MM.1S (cell line): ENCODE results near the gene SLC35A1.
"Not testable (repeated sequence)": the region's sequence is repeated elsewhere in the genome, so short reads cannot be mapped to it uniquely, and the experiment has no call there.

Source experiments
- DNase-seq: peaks from one replicate; pipeline ENCODE4 v3.0.0-alpha.2; 2015
- H2AFZ ChIP-seq: fragments of 300-600 bp; sonication (generic); 2 replicates; pipeline ENCODE4 v1.6.0; 2016; ENCODE audit warnings: antibody characterized with exemption, low read length
- H3F3A ChIP-seq: fragments of 300-600 bp; sonication (generic); 2 replicates; pipeline ENCODE4 v1.6.1; 2016; ENCODE audit warnings: mild to moderate bottlenecking, antibody characterized with exemption, low read length, moderate library complexity, mixed read lengths; ENCODE audit not compliant: insufficient read depth
- H3K27ac ChIP-seq: fragments of 300-600 bp; sonication (generic); 2 replicates; pipeline ENCODE4 v1.5.1; 2016; ENCODE audit warnings: mild to moderate bottlenecking, low read length
- H3K27me3 ChIP-seq: fragments of 300-600 bp; sonication (generic); replicated peaks from 2 replicates; pipeline ENCODE4 v1.6.0; 2016; ENCODE audit warnings: low read length; ENCODE audit not compliant: insufficient read depth
- H3K36me3 ChIP-seq: fragments of 300-600 bp; sonication (generic); replicated peaks from 2 replicates; pipeline ENCODE4 v1.6.1; 2016; ENCODE audit warnings: mild to moderate bottlenecking, low read length, mixed read lengths; ENCODE audit not compliant: insufficient read depth
- H3K4me1 ChIP-seq: fragments of 300-600 bp; sonication (generic); 2 replicates; pipeline ENCODE4 v1.6.1; 2016; ENCODE audit warnings: low read length, mixed read lengths
- H3K4me2 ChIP-seq: fragments of 300-600 bp; sonication (generic); 2 replicates; pipeline ENCODE4 v1.6.0; 2016; ENCODE audit warnings: low read depth, low read length
- H3K4me3 ChIP-seq: fragments of 300-600 bp; sonication (generic); 2 replicates; pipeline ENCODE4 v1.5.1; 2016; ENCODE audit warnings: low read length, mixed read lengths
- H3K79me2 ChIP-seq: fragments of 300-600 bp; sonication (generic); 2 replicates; pipeline ENCODE4 v1.6.1; 2016; ENCODE audit warnings: mixed run types, low read length, mixed read lengths
- H3K9ac ChIP-seq: fragments of 300-600 bp; sonication (generic); 2 replicates; pipeline ENCODE4 v1.6.1; 2016; ENCODE audit warnings: low read length, mixed read lengths
- H3K9me2 ChIP-seq: fragments of 300-600 bp; sonication (generic); replicated peaks from 2 replicates; pipeline ENCODE4 v1.6.1; 2016; ENCODE audit warnings: mild to moderate bottlenecking, low read length, mixed read lengths; ENCODE audit not compliant: insufficient read depth
- H3K9me3 ChIP-seq: fragments of 300-600 bp; sonication (generic); replicated peaks from 2 replicates; pipeline ENCODE4 v1.6.1; 2016; ENCODE audit warnings: mild to moderate bottlenecking, low read length, mixed read lengths; ENCODE audit not compliant: insufficient read depth
- H4K20me1 ChIP-seq: fragments of 300-600 bp; sonication (generic); 2 replicates; pipeline ENCODE4 v1.6.1; 2016; ENCODE audit warnings: mild to moderate bottlenecking, low read length, moderate library complexity, mixed read lengths; ENCODE audit not compliant: insufficient read depth
- CTCF ChIP-seq: fragments of 300-600 bp; sonication (generic); IDR thresholded peaks from 2 replicates; pipeline ENCODE4 v1.5.1; 2016; ENCODE audit warnings: antibody characterized with exemption, low read length, mixed read lengths
- EZH2 ChIP-seq: fragments of 300-600 bp; sonication (generic); optimal IDR thresholded peaks from 2 replicates; pipeline ENCODE3; 2017; ENCODE audit warnings: low read depth, mild to moderate bottlenecking, antibody characterized with exemption, low read length, mixed read lengths
- EZH2phosphoT487 ChIP-seq: fragments of 300-600 bp; sonication (generic); IDR thresholded peaks from 2 replicates; pipeline ENCODE4 v1.6.1; 2018; ENCODE audit warnings: antibody characterized with exemption, low read length

Gene SLC35A1

DNA sequence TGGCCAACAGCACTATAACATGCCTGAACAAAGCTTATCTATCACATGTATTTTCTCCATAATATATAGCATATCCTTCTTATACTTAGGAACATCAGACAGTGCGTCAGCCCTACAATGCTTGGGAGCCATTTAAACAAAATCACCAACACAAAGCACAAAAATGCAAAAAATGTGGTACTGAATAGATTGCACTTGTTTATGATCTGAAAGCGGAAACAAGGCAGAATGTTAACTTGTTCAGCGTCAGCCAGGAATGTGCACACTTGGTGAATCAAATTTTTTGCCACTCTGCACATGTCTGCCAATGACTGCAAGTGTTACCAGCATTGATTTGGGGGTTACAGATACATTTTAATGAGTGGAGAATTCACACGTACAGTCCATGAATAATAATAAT, 14.8 kb downstream of the SLC35A1 start:
- H3K9me2 ChIP-seq, result no peaks in the 10 kb centered on the region
- DNase-seq, result no peak
- H3K4me3 ChIP-seq, result no peak overlapping the region
- no peaks in the 10 kb centered on the region for H3K4me1 ChIP-seq
- H3F3A ChIP-seq, result no peaks in the 10 kb centered on the region
- H3K4me2 ChIP-seq, result no peak overlapping the region
- H2AFZ ChIP-seq, result no peak overlapping the region
- H3K36me3 ChIP-seq, result no peaks in the 10 kb centered on the region
- no peak for TF ChIP-seq EZH2phosphoT487
- no peak for TF ChIP-seq EZH2
- TF ChIP-seq CTCF, result no peak
- no peaks in the 10 kb centered on the region for H3K79me2 ChIP-seq
- no peaks in the 10 kb centered on the region for H3K27me3 ChIP-seq
- no peaks in the 10 kb centered on the region for H4K20me1 ChIP-seq
- no peak overlapping the region for H3K9ac ChIP-seq
- no peaks in the 10 kb centered on the region for H3K9me3 ChIP-seq
- no peak overlapping the region for H3K27ac ChIP-seq

- not testable (repeated sequence) for H3K4me3 ChIP-seq, H3K4me1 ChIP-seq, H3K27me3 ChIP-seq, H3K9ac ChIP-seq, H3K4me2 ChIP-seq, H3K9me3 ChIP-seq, H3K27ac ChIP-seq, H3K9me2 ChIP-seq, H2AFZ ChIP-seq, H3K36me3 ChIP-seq, DNase-seq, H3K79me2 ChIP-seq, H3F3A ChIP-seq, H4K20me1 ChIP-seq
Observed at GRCh38 chr6:87489326-87489725, 16.6 kb downstream of the SLC35A1 start.

- no peaks in the 10 kb centered on the region for H3K27me3 ChIP-seq
- no peaks in the 10 kb centered on the region for H4K20me1 ChIP-seq
- no peak overlapping the region for H3K27ac ChIP-seq
- no peaks in the 10 kb centered on the region for H3K36me3 ChIP-seq
- H3K9me3 ChIP-seq, result no peaks in the 10 kb centered on the region
- no peaks in the 10 kb centered on the region for H3K9me2 ChIP-seq
- H3K4me3 ChIP-seq, result no peak overlapping the region
- TF ChIP-seq EZH2 (no peak), CTCF (no peak), EZH2phosphoT487 (no peak)
- H2AFZ ChIP-seq, result no peak overlapping the region
- no peak overlapping the region for H3K4me2 ChIP-seq
- peak; percentile 46 for DNase-seq
- H3K4me1 ChIP-seq, result peaks cover 8% of the 10 kb centered on the region
- H3K79me2 ChIP-seq, result no peaks in the 10 kb centered on the region
- H3K9ac ChIP-seq, result no peak overlapping the region
- no peaks in the 10 kb centered on the region for H3F3A ChIP-seq
Observed at GRCh38 chr6:87494761-87495422, 22.1 kb downstream of the SLC35A1 start.

DNA sequence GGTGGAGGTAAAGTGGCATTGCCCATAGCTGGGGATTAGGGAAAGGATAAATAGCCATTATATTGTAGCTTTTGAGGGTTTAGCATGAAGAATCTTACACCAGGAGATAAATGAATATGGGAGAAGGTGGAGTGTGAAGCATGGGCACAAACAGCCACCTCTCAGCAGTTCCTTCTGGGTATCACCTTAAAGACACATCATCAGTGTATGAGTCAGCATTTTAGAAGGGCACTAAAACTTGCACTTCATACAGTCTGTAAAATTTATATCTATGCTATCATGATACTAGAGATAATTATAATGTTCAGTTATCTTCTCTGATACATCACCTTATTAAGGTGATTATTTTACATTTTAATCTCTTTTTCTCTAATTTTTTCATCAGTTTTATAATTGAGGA, 25.3 kb downstream of the SLC35A1 start:
- H3K27ac ChIP-seq, result no peak overlapping the region
- no peaks in the 10 kb centered on the region for H4K20me1 ChIP-seq
- H2AFZ ChIP-seq, result no peak overlapping the region
- no peaks in the 10 kb centered on the region for H3K27me3 ChIP-seq
- H3K79me2 ChIP-seq, result no peaks in the 10 kb centered on the region
- no peak overlapping the region for H3K9ac ChIP-seq
- no peaks in the 10 kb centered on the region for H3F3A ChIP-seq
- no peak for DNase-seq
- H3K4me2 ChIP-seq, result no peak overlapping the region
- no peaks in the 10 kb centered on the region for H3K9me3 ChIP-seq
- peaks cover 8% of the 10 kb centered on the region for H3K4me1 ChIP-seq
- no peaks in the 10 kb centered on the region for H3K9me2 ChIP-seq
- no peak for TF ChIP-seq EZH2phosphoT487
- no peaks in the 10 kb centered on the region for H3K36me3 ChIP-seq
- no peak overlapping the region for H3K4me3 ChIP-seq
